HG03103 (cell line): ENCODE results near the gene RSAD1.

Experiments used
- ATAC-seq: cut with Tn5 transposase; IDR thresholded peaks from one replicate; pipeline ENCODE4 v1.9.1; 2021; ENCODE audit warnings: low read depth; ENCODE audit not compliant: unreplicated experiment

RSAD1 gene

DNA sequence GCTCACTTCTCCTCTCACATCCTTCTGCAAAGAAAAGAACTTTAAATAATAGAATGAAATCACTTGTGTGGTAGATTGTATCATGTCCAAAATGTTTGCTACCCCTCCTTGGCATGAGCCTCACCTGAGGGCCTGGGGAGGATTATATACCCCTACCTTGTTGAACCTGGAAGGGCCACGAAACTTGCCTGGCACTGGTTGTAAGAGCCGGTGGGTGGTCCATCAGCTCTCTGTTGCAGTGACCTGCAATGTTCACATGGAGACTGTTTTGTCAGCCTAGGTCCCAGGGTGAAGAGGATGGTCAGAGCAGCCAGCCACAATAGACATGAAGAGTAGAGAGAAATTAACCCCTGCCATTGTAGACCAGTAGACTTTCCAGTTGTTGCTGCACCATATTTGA is 10.2 kb downstream of the RSAD1 start:
- ATAC-seq = no peak

DNA sequence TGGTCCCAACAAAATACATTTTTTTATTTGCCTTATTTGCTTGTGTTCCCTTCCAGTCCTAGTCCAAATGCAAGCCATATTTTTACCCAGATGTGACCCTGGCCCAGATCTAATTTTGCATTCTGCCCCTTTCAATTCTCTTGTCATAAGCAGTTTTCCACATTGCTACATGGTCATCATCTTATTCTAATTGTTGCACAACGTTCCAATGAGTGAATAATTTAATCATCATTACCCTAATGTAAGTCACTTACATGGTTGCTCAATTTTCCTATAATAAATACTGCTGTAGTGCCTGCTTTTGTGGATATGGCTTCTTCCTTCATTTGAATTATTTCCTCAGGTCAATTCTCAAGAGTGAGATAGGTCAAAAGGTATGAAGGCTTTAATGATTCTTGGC is 12.8 kb downstream of the RSAD1 start:
- no peak for ATAC-seq

DNA sequence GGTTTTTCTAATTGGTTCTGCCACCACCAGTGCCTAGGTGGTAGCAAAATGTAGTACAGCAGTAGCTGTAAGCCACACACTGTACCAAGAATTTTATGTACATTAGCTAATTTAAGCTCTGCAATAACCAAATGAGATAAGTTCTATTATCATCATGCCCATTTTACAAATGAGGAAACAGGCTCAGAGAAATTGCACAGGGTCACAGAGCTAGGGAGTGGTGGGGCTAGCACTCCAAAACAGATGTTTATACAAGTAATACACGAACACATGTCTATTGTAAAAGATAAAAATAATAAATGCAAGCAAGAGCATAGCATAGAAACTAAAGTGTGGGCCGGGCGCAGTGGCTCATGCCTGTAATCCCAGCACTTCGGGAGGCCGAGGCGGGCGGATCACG is 13.6 kb downstream of the RSAD1 start:
- ATAC-seq = no peak

DNA sequence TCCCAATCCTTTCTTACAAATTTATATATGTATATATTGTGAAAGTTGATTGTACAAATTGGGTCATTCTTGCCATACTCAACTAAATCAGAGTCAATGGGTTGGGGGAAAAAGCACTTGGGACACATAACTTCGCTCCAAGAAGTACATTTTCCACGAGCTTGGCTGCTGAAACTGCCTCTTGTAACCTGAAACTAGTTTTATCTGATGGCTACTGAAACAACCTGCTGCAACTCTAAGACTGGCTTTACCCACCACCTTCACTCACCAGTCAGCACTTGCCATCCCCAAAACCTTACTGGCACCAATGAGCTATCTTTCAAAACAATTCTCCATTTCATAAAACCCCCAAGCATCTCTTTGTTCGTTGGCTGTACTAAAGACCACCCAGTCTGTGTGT is 15.1 kb downstream of the RSAD1 start:
- ATAC-seq = no peak

DNA sequence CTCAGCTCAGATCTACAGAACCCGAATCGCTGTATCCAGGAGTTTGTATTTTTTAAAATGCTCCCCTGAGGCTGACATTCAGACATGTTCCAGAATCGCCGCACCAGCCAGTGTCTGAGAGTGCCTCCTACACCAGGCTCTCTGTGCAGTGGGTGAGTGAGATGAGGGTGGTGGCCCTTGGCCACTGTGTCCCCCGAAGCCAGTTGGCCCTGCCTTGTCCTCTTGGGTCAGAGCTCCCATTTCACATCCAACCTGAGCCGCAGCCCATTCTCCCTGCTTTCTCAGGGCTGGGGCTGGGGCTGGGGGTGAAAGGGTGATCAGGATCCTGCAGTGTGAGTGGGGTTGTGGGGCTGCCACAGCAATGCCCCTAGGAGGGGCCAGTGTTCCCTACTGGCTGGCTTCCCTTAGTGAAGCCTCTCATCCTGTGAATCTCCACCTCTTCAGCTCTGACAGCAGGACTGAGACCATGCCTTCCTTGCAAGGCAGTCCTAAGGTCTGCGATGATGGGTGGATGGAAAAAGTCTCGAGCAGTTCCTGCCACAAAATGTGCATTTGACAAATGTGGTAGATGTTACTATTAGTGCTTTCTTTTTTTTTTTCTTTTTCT is 16.7 kb downstream of the RSAD1 start:
- no peak for ATAC-seq

DNA sequence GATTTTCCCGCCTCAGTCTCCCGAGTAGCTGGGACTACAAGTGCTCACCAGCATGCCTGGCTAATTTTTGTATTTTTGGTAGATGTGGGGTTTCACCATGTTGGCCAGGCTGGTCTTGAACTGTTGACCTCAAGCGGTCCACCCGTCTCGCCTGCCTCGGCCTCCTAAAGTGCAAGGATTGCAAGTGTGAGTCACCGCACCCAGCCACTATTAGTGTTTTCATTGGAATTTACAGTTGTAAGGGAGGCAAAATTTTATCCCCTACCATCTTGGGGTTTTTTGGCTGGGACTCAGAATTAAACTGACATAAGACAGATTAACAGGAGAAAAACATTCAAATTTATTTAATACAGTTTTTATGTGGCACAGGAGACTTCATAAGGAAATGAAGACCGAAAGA is 17.3 kb downstream of the RSAD1 start:
- no peak for ATAC-seq

DNA sequence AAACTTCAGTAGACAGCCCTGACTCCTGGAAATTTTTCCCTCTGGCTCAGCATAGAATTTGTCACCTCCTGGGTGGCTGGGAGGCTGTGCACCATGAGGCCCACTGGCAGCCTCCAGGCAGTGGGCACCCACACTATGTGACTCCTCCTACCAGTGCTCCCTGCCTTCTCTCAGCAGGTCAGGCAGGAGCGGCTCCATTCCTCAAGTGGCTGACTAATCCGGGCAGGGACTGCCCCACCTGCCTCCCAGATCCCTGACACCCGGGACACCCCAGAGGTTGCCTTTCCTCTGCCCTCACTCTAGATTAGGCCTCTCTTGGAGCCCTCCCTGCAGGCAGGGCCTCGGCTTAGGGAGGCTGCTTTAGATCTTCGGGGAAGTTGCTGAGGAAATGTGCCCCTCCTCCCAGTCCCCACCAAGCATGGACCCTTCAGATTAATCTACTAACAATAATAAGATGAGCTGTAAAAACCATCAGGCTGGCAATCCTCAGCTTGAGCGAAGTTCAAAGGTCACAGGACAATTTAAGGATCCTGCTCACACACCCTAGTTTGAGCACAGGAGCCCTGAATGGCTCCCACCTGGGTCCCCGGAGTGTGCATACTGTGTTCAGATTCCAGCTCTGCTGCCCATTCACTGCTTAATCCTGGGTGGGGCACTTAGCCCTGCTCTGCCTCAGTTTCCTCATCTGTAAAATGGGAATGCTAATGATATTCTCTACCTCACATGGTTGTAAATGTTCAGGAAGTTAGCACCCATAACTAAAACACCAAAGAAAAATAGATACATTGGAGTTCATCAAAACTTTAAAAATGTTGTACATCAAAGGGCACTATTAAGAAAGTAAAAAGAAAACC is 19.6 kb downstream of the RSAD1 start:
- no peak for ATAC-seq

DNA sequence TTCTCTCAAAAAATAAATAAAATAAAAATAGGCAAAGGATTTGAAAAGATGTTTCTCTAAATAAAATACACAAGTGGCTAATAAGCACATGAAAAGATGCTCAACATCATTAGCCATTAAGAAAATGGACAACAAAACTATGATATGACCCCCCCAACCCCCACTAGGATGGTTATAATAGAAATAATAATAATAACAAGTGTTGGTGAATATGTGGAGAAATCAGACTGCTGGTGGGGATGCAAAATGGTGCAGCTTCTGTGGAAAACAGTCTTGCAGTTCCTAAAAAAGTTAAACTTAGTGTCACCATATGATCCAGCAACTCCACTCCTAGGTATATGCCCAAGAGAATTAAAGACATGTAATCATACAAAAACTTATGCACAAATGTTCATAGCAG is 20.6 kb downstream of the RSAD1 start:
- no peak for ATAC-seq

DNA sequence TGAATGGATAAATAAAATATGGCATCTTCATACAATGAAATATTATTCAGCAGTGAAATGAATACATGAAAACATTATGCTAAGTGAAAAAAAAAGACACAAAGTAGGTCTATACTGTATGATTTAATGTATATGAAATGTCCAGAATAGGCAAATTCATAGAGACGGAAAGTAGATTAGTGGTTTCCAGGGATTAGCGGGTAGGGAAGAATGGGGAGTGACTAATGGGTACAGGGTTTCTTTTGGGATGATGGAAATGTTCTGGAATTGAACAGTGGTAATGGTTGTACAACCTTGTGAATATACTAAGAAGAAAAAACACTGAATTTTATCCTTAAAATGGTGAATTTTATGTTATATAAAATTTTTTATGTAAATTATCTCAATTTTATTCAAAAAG is 21.1 kb downstream of the RSAD1 start:
- ATAC-seq = no peak

DNA sequence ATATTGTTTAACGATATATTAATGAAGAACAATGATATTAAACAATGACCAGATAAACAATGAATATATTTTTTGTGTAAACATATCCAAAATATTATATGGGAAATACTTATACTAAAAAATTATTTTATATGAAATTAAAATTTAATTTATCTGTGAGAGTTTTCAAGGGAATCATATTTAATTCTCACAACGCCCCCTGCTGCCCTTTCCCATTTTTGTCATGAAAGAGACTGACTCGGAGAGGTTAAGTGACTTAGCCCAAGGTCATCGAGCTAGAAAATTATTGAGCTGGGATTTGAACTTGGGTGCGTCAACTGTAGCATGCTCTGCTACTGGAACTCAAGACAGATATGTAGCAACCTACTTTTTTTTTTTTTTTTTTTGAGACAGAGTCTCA is 22.4 kb downstream of the RSAD1 start:
- ATAC-seq = no peak

DNA sequence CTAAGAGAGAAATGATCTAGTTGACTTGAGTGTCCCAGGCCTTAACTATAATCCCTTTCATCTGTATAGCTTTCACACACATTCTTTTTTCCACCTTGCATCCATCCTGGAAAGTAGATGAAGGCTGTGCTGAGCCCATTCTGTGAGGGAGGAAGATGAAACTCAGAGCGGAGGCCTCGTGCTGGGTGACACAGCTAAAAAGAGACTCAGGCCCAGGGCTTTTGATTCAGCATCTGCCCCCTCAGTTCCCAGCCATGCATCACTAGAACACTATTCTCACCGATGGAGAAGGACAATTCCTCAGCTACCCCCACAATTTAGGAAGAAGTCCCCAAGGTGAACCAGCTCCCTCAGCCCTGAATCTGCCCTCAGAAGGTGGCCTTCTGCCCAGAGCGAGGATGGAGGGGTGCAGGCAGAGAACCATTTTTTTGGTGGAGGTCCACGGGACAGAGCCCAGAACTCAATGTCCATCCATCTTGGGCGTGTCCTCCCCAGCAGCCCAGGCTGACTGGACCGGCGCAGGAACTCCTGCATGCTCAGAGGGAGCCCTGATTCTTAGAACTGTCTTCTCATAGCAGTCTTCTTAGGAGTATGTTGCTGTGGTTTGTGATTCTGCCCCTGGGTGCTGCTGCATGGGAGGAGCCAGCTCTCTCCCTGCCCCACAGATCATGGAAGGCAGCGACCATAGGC is 23.8 kb downstream of the RSAD1 start:
- ATAC-seq = no peak

DNA sequence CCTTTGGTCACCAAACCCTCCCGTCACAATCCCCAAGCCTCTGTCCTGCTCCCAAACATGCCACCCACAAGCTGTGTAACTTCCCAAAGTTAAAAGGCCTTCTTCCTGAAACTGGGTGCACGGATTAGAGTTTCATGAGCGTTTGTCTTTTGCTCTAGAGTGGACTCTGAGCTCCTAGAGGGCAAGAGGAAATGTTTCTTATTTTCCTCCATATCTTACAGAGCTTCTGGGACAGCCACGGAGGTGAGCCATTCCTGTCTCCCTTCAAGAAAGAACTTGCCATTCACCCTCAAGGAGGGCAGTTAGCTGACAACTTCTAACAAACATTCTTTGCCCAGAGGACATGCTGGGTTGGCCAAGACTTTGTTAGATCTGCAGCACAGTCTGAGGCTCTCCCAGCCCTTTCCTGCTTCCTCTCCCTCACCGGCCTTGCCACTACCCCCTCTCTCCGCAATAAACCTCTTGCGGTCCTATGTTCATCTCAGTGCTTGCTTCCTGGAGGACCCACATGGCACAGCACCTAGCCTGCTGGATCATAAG is 27.0 kb downstream of the RSAD1 start:
- no peak for ATAC-seq

DNA sequence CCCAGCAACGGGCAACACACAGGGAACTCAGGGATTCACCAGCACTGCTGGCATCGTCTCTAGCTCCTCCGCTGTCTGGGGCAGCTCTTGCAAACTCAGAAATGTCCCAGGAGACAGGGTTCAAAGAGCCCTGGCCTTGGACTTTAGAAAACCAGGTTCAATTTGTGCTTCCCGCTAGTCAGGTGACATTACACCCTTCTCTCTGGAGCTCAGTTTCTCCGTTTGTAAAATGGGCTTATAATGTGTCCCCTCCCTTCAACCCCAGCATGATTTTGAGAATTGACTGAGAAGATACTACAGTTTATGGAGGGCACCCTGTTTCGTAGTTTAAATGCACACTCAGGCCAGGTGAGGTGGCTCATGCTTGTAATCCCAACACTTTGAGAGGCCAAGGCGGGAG is 27.6 kb downstream of the RSAD1 start:
- ATAC-seq = no peak

DNA sequence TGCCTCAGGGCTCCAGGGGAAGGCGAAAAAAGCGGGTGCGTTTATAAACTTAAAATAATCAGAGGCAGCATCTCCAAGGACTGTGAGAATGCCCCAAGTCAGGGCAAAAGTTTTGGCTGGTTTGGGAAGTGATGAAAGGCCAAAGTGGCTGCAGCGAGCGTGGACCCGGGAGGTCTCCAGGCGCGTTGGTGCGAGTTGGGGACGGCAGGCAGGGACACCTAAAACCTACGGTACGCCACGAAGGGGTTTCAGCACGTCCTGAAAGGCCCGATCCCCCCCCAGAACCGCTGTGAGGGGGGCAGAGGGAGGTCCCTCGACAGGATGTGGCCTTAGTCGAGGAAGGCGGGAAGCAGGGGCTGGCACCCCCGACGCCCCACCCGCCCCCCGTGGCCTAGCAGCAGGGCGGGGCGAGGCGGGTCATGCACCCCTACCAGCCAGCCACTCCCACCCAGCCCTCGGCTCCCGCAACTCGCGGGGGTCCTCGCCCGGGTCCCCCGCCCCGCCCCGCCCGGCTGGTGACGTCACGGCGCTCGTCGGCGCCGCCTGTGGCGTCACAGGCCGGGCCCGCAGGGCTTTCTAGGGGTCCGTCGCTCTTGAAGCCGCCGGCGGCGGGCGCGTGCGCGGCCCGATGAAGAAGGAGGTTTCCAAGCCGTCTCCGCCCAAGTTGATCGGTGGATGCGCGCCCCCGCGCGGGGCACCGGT is 29.4 kb downstream of the RSAD1 start, which contains the start of gene MYCBPAP:
Gene MYCBPAP (plus strand): TSS at position 569 of the 702 bp plus-strand sequence. CDS start 236 bp downstream, outside the sequence.
- ATAC-seq = no peak

DNA sequence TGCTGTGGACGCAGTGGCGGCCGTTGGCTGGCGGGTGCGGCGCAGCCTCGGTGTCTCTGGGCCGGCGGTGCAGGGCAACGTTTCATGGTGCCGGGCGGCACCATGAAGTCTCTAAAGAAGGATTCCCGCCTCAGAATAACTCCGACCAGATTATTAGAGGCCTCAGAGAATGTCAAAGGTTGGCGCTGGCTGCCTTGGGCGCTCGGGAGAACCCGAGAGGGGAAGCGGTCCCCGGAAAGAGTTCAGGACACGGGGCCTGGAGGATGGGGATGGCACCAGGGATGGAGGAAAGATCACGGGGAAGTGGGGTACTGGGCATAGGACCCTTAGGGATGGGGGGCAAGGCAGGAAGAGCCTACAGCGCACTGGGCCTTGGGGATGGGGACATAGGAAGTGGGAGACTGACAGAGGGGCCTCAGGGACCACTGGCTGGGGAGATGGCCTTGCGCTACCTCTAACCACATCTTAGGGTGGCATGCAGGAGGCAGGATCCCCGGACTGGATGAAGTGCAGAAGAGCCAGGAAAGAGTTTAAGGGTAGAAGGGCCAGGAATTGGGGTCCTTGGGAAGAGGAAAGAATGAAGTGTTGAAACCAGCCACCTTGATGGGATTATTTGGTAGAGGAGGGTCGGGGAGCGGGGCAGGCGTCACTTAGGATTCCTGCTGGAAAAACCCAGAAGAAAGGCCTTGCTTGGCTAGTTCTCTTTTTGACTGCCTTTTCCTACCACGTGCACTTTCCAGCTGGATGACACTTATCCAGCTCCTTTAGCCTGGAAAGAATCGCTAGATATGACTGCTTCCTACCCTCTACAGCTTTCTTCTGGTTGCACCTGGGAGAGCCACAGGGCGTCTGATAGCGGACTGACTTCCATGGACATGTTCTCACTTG is 30.2 kb downstream of the RSAD1 start:
- ATAC-seq = no peak

DNA sequence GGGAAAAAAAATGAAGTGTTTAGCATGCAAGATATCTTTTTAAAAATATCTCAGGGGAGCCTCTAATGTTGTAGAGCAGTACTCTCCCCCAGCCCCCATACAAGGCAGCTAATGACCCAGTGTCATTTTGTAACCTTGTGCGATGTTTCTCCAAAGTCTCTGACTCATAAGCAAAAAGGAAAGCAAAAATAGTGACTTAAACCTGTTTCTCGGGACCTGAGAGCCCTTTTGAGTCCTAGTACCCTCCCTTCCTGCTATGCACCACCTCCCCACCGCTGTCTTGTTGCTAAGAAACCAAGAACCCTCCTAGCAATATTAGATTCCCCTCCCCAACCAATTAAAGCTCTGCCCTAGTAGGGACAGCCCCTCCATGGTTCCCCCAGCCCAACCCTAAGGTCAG is 32.4 kb downstream of the RSAD1 start:
- ATAC-seq = peak; percentile 77

DNA sequence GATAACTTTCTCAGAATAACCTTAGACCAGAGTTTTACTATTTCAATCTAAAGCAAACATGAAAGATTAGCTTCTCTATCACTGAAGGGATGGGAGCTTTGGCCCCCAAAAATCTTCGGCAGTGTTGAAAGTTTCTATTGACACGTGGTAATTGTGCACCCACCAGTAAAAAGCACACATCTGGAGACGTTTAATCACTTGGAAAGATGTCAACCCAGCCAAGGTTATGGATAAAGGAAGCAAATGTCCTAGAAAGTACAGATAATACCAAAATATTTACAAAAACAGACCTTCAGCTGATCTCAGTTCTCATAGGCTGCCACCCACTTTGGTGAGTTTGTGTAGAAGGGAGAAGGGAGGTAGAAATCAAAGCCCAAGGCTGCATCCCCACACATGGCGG is 34.8 kb downstream of the RSAD1 start:
- ATAC-seq = no peak

DNA sequence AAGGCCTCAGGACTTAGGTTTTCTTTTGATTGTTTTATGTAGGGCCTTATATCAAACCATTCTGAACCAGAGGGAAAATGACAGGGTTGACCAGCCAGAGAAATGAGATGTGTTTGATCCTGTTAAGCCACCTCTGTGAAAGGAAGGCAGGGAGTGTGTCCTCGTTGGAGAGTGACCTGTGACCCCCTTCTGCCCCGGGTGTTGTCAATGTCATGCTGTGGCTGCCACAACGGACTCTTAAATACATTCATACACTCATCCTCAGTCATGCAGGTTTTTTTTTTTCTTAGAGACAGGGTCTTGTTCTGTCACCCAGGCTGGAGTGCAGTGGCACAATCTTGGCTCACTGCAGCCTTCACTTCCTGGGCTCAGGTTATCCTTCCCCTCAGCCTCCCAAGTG is 35.7 kb downstream of the RSAD1 start:
- ATAC-seq = no peak

DNA sequence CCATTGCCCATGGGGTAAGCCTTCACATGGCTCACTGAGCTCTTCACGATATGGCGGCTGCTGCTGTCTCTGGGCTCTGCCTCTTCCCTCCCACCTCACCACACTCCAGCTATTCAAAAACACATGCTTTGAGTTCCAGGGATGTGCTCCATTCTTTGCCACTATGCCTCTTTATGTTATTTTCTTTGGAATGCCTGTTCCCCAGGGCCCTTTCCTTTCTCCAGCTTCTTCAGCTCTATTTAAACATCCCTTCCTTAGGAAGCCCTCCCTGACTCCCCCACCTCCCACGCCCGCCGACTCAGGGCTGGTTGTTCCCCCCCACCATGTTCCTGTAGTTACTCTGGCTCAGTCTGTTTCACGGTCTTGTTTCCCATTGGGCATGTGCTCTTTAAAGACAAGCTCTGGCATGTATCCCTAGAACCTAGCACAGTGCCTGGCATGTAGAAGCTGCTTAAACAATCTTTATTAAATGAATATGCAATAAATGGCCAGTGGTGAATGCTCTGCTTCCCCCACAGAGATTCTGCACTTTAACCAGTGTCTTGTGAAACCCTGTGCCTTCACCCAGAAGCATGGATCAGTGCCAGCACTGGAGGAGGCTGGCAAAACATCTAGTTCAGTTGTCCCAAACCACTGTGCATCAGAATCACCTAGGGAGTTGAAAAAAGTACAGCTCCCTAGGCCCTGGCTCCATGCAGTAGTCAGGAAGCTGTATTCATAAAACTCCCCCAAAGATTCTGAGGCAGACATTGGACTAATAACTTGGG is 36.5 kb downstream of the RSAD1 start:
- ATAC-seq = no peak
